CD4-positive, alpha-beta T cell treated with Interleukin-6 at 100 ng/mL for 8 hours (primary cell): ENCODE measurements around the gene GNAS-AS1.
"Not testable (repeated sequence)": the region's sequence is repeated elsewhere in the genome, so short reads cannot be mapped to it uniquely, and the experiment has no call there.

Experiments
- DNase-seq: peaks from one replicate; pipeline ENCODE4 v3.0.0-alpha.2; 2020; ENCODE audit warnings: mixed read lengths, low spot score

GNAS-AS1 gene

DNA sequence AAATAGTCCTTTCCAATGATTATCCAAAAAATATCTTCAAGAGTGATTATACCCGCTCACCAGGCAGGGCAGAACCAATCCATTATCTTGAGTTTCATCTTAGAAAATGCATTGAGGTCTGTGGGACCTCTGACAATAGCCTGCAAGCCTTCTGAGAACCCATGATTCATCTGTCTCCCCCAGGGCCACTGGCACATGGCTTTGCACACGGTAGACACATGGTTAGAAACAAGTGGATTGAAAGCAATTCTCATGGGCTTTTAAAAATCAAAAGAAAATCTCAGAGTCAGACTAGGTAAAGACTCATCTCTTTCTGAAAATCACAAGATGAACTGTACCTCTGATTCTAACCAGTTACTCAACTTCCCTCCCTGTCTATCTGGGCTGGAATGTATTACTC lies 15.5 kb downstream of the GNAS-AS1 start:
- no peak for DNase-seq

DNA sequence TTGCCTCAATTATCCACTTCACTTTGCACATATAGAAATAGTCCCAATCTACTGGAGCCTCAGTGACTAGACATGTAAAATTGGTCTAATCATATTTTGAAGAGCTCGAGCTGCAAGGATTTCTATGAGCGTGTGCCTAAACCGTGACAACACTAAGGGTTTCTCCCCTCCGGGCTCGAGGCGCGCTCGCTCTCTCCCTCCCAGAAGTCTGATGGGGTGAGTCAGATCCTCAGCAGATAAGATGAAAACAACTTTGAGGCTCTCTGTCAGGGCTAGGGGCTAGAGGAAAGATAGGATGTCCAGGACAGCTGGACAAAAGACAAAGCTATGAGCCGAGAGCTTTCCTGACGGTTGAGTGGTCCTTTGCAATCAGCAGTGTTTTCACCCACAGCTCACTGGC lies 16.8 kb downstream of the GNAS-AS1 start:
- no peak for DNase-seq

DNA sequence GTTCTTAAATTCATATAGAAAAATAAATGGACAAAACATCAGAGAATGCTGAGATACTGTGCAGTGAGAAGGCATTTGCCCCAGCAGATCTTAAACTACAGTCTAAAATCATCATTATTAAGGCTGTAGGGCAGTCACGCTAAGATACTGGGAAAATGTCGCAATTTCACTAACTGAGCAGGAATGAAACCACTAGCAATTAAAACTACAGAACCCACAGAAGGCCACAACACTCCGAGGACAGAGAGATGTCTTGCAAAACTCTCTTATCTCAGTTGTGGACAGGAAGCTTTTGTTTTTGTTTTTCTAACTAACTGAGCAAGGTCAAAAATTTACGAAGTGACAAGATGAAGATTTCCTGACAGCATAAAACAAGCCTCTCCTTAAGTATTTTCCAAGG lies 18.2 kb downstream of the GNAS-AS1 start:
- no peak for DNase-seq

DNA sequence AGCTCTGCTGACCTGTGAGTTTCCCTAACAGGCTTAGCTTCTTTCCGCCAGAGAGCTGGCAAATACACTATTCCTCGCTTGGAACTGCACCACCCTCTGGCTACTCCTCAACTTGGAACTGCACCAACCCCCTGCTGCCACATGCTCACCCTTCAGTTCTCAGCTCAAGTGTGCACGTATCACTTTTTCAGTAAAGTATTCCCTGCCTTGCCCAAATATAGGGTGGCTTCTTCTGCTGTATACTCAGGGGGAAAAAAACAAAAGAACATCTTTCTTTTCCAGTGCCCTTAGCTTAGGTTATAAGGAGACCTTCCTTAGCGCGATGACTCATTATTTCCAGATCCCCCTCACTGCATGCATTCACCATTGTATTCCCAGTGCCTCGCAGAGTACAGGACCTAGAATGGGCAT lies 21.2 kb downstream of the GNAS-AS1 start:
- DNase-seq, result no peak

DNA sequence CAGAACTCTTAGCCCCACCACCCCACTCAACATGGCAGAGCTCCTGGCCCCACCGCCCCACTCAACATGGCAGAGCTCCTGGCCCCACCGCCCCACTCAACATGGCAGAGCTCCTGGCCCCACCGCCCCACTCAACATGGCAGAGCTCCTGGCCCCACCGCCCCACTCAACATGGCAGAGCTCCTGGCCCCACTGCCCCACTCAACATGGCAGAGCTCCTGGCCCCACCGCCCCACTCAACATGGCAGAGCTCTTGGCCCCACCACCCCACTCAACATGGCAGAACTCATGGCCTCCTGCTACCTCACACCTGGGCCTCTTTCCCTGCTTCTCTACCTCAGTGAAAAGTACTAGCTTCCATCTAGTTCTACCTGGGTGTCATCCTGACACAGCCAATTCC lies 21.9 kb downstream of the GNAS-AS1 start:
- DNase-seq, result not testable (repeated sequence)

DNA sequence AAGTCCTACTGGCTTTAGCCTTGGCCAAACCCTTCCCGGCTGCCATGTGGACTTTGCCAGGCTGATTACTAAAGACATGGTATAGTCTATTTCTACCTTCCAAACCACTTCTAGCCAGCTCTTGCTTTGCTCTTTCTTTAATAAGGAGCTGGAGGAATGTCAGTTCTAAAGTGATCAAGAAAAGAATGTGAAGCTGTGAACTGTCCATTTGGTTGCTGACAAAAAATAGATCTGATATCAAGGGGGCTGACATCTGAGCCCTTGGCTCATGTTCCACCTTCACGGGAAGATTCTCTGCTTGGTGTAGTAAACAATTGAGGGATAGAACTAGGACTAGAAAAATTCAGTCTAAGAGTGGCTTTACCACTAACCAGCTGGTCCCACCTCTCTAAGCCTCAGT lies 22.6 kb downstream of the GNAS-AS1 start:
- no peak for DNase-seq

DNA sequence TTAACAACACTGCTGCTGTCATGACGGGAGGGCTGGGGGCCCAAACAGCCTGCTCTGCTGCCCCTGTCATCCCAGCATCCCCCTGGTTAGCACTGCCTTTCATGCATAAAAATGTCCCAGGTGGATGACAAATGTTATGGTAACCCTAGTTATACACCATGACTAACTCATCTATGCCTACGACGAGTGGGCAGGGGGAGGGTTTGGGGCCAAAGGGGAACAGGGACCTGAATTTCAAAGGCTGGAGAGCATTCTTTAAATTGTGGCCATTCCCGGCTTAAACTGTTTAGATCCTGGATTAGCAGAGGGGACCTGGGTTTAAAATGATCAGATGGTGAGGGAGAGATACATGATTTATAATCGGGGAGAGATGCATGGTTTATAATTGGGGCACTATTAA lies 24.4 kb downstream of the GNAS-AS1 start:
- no peak for DNase-seq

DNA sequence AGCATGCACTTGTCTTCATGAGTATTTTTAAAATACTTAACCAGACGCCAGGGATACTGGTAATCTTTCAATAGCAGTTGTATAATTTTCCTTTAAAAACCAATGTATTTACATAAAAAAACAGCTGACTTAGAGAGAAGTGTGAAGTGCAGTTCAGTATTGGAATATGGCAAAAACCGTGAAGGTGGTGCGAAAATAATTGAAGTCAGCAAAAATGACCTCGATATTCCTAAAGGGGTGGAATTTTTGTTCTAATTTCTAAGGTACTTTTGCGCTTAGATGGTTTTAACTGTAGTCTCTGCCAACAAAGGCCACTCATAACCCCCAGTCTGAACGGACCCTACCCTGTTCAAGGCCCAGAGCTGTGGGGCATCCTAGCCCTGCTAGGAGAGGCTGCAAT lies 25.3 kb downstream of the GNAS-AS1 start:
- no peak for DNase-seq

DNA sequence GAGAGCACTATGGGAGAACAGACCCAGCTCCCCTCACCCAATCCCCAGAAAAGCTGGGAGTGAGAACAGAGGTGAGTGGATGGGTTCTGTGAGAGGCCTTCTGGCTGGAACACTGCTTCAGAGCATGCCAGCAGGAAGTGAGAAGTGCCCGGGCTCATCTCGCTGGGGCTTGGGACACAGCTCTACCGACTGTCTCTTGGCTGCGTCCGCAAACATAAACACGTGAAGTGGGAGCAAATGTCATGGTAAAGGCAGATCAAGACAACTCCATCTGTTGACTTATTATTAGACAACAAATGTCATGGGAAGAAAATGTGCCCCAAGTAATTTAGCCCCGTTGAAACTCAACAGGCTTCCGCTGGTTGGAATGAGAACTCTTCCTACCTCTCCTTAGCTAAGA lies 25.9 kb downstream of the GNAS-AS1 start:
- no peak for DNase-seq

DNA sequence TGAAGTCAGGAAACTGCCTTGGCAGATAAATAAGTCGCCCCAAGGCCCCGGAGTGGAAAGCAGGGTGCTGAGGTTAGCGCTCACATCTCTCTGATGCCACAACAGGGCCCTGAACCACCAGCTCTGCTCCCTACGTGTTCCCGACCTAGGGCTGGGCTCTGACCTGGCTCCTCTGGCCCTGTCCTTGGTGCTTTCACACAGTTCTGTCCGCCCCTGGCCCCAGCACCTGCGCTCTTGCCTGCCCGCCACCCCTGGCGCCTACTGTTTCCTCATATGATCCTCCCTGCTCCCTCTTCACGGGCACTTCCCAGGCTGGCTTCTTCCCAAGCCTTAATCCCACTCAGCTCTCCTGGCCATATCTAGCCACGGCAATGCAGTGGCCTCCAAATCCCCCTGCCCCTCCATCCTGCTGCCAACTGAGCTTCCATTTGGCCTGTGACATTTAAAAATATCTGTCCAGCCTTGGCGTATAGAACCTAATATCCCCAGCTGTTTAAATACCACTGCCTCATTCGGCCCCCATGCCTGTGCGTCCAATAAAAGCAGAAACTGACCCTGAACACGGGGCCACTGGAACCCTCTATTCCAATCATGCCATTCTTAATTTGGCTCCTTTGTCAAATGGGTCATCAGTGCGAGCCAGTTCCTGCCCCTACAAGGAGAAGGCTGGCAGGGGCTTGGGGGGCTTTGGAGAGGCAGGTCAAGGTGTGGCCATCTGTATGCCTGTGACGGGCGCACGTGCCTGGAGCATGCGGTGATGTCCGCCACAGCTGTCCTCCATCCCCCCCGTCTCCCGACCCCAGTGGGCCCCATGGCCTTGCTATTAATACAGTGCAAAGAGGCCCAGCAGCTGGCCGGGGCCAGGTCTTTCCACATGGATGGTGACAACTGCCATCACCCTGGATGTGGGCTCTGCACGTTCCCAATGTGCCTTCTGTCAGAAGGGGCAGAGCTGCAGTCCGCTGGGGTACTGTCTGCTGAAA lies 27.7 kb downstream of the GNAS-AS1 start:
- DNase-seq, result no peak

DNA sequence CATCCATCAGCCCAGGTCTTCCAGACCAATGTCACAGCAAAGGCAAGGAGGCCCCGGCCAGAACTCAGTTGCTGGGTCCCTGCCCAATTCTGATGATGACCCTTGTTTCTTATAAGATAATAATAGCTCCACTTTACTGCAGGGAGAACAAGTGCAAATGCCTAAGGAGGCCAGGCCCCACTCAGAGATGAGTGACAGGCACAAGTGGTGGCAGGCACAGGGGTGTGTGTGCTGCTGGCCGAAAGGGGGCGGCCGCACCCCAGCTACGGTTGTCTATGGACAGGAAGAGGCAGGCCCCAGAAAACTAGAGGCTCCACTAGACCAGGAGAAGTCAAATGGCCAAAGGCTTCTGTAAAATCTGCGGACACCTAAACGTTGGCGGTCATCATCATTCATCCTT lies 28.6 kb downstream of the GNAS-AS1 start:
- DNase-seq, result no peak

DNA sequence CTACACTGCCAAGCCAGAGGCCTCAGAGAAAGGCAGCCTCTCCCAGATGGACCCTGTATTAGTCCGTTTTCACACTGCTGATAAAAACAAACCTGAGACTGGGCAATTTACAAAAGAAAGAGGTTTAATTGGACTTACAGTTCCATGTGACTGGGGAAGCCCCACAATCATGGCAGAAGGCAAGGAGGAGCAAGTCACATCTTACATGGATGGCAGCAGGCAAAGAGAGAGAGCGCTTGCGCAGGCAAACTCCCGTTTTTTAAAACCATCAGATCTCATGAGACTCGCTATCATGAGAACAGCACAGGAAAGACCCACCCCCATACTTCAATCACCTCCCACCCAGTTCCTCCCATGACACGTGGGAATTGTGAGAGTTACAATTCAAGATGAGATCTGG lies 30.2 kb downstream of the GNAS-AS1 start:
- DNase-seq, result not testable (repeated sequence)

DNA sequence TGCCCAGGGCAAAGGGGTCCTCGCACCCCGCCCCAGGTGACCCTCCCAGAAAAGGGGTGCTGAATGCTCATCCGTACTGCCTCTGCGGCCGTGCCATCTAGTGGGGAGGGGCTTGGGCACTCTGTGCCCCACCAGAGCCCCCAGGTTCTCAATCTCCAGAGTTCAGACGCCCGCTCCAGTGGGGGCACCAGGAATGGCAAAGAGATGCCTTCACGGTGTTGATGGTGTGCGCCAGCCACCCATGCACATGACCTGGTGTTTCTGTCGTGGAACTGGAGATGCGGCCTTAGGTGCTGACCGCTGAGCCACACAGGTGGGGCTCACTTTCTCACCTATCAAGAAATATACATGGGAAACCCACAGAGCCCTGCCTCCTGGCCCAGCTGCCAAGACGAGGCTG lies 30.8 kb downstream of the GNAS-AS1 start:
- DNase-seq, result no peak

DNA sequence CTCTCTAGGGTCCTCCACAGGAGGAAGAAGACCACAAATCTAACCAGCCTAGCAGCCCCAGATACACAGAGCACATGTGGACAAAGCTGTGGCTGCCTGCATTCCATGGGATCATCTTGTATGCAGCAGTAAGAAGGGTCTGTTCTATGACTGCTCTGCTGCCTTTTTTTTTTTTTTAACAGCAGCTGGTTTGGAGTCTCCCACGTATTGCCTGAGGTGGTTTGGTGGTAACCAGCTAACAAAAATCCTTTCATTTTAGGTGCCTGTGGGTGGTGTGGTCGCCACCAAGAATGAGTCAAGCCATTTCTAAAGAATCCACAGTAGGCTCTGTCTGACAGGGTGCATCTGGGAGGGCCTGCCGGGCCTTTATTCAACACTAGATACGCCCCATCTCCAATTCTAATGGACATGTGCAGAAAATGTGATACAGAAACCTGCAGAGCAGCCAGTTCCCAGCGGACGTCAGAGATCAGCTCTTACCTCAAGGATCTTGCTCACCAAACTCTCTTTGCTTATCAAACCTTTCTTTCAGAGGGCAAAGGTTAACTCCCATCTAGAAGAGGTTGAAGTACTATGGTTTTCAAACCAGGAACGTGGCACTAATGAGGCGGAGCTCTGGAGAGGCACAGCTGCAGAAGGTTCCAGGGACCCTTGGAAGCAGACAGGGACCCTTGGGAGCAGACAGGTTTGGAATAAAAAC lies 32.0 kb downstream of the GNAS-AS1 start:
- no peak for DNase-seq

DNA sequence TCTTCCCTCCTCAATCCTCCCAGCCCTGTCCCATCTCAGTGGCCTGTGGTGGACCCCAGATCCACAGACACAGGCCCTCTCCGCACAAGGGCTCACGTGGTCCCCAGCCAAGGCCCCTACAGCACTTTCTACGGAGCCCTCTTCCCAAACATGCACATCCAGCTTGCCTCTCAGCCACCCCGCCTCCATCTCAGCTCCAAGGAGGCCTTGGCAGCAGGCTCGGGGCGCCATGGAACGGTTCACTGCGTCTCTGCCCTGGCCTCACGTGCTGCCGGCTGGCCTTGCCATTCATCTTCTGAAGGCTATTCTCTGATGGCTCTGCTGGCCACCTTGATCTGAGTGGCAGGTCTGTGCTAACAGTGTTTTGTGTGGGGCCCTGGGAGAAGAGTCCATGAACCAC lies 33.0 kb downstream of the GNAS-AS1 start:
- no peak for DNase-seq

DNA sequence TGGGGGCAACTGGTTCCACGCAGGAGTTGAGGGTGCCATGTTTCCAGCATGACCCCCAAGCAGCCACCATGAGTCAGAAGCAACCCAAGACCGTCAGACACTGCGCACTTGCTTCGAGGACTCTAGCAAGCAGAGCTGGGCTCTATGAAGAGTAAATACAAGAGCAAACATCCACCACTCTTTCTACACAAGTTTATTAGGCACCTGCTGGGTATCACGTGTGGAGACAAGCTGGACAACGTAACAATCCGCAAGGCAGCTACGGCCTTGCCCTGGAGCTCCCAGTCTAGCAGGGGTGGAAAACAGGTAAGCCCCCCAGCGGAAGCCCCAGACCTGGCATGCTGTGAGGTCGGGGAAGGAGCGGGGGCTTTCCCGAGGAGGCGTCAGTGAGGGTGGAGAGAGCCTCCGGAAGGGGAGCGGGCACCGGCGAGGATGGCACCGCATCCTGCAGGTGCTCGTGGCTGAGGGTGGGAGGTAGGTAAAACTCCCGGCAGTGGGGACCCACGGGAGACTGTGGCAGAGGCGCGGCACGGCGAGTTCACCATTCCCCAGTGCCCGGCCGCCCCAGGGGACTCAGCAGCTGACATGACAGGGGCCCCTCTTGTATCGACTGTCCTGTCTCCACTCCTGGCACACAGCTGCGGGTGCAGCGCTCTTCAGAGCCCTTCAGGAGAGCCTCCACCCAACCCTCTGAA lies 33.6 kb downstream of the GNAS-AS1 start:
- no peak for DNase-seq

DNA sequence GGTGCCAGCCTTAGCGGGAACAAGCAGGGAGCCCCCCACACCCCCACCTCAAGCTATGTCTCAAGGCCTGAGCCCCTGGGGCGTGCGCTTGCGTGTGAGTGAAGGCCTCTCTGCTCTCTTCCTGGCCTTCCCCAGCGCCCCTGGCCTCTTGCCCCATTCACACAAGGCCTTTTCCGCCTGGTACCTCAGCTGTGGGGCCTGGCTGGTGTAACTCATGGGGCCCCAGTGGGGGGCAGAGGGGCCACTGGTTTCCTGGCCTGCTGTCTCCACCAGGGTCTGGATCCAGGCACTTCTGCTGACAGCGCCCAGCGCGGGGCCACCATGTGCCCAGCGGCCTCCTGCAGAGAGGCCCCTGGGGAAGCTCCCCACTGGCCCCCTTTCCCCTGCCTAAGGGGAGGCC lies 34.7 kb downstream of the GNAS-AS1 start:
- no peak for DNase-seq

DNA sequence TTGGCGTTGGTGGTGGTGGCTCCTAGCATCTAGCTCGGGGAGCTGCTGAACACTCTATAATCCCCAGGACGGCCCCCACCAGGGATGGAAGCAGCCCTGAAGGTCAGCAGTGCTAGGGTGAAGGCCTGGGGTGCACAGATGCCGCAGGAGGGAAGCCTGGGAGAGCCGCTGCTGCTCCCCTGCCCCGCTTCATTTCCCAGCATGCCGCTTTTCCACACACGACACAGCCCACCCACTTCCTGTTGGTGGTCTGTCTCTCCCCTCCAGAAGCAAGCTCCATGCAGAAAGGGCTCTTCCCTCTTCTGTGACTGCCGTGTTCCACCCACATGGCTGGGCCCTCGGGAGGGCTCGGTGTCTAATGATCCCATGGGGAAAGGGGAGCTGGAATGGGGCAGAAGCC lies 35.3 kb downstream of the GNAS-AS1 start:
- no peak for DNase-seq

DNA sequence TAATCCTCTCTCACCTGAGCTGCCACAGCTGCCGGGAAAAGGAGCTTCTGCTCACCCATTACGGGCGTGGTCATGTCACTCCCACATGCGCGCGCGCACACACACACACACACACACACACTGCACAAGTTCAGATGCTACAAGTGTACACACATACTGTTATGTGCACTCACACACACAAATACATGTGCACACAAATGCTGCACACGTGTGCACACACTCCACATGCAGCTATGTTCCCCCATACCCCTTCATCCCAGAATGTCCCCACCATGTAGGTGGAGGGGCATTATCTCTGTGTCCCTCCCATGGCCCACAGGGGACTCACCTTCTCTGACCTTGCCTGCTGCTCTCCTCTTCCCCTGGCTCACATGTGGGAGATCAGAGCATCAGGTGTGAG lies 37.3 kb downstream of the GNAS-AS1 start:
- DNase-seq, result no peak

DNA sequence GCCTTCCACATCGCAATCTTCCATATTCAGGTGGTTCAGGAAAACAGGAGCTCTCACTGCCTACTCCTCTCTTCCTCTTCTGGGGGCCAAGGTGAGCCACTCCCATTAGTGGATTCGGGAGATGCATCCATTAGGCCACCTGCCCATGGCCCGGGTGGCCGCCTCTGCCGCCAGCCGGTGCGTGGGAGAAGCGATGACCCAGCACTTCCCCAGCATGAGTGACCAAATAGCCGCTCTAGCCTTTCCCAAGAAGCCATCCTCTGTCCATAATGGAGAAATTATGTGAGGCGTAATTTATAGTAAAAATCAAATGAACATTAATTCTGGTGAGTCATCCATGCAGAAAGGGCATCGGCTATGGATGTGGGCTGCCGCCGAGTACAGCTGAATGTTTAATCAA lies 39.4 kb downstream of the GNAS-AS1 start:
- DNase-seq, result no peak

DNA sequence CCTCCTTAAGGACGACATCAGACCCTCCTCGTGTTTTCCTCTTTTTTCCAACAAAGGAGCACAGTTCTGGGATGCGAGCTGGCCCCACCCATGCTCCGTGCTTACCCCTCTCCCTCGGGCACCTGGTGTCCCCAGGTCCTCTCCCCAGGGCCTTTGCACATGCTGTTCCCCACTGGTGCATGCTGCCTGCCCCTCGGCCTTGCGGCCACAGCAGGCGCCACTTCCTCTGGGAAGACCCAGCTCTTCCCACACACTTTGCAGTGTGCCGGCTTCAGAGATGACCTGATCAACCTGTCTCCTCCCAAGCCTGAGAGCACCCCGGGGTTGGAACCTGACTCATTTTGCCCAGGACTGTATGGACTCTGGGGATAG lies 39.8 kb downstream of the GNAS-AS1 start:
- no peak for DNase-seq

DNA sequence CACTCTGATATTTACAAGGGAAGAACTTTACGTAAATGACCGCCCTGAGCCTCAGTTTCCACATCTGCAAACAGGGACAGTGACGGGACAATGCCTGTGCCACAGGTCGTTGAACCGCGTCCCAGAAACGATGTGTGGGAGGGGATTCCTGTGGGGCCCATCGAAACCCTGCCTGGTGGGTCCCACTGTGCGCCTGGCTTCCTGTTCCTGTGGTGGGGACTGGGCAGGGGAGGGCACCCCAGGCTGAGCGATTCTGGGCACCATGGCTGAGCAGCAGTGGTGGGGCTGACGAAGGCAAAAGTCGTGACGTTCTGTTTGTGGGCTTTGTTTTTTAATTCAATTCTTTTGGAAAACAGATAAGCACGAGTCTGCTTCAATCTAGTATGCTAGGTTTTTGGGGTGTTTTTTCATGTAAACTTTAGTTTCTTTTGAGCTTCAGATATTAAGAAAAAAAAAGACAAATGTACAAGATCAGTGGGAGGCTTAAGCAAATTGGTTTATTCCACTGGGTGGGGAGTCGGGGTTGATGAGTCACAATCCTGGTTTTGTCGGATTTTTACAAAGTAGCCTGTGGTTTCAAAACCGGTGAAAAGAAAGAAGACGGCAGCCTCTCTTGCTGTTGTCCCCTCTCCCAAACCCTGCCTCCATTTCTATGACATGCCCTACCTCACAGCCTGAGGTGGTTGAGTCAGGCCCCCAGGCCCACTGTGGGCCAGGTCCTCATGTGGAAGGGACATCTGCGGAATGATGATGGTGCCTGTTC lies 40.4 kb downstream of the GNAS-AS1 start:
- DNase-seq, result no peak
